WI38 (cell line): ENCODE measurements around the gene PNPLA4.

ENCODE experiments used
- H3K4me3 ChIP-seq: 2 replicates; pipeline ENCODE4 v1.5.1; 2011; ENCODE audit warnings: low read depth, mild to moderate bottlenecking, control low read depth, low read length
- TF ChIP-seq, protein P1 (sequence below): IDR thresholded peaks from 2 replicates; pipeline ENCODE4 v1.5.1; 2012; ENCODE audit warnings: low read depth, mild to moderate bottlenecking, control low read depth, low read length

Gene PNPLA4

DNA sequence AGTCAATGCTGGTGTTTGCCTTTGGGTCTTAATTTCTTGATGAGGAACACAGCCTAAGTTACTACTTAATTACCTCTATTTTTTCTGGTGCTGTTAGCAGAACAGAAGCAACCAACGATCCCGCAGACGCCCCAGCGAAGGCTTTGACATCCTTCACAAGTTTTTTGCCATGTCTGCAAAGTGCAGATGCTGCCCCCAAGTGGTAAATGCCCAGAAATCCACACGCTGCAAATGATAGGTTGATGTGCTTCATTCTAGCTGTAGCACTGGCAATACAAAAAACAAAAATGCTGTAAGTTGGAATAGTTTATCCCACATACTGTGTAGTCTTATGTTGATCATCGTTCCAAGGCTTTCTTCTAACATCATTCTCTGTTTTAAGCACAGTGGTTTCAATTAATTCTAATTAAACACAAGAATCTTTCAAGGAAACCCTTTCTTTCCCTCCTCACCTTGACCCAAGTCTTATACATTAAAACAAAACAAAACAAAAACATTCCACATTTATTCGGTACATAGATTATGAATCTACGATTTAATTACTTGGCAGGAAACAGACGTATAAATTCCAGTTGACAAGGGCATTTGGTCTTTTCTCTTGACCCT, 1.2 kb downstream of the PNPLA4 start:
- no peak overlapping the region for H3K4me3 ChIP-seq
- TF ChIP-seq, protein P1, sequence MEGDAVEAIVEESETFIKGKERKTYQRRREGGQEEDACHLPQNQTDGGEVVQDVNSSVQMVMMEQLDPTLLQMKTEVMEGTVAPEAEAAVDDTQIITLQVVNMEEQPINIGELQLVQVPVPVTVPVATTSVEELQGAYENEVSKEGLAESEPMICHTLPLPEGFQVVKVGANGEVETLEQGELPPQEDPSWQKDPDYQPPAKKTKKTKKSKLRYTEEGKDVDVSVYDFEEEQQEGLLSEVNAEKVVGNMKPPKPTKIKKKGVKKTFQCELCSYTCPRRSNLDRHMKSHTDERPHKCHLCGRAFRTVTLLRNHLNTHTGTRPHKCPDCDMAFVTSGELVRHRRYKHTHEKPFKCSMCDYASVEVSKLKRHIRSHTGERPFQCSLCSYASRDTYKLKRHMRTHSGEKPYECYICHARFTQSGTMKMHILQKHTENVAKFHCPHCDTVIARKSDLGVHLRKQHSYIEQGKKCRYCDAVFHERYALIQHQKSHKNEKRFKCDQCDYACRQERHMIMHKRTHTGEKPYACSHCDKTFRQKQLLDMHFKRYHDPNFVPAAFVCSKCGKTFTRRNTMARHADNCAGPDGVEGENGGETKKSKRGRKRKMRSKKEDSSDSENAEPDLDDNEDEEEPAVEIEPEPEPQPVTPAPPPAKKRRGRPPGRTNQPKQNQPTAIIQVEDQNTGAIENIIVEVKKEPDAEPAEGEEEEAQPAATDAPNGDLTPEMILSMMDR = peak; percentile 40; the same call in 1 of the 2 replicates

DNA sequence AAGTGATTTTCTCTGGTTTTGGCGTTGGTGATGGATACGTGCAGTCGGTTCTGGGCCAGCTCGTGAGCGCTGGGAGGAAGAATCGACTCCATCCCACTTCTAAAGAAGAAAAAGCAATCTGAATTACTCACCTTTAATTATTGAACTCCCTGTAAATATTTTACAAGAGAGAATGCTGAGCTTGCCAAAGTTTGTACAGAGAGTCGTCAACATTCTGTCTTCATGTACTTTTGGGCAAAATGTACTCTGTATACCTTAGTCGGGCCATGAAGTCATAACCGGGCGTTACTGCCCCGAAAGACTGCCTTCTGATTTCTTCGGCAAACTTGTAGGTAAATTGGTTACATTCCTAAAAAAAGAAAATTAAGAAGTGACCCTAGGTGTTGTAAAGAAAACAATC, 5.5 kb downstream of the PNPLA4 start:
- TF ChIP-seq, protein P1 = no peak
- no peak overlapping the region for H3K4me3 ChIP-seq

DNA sequence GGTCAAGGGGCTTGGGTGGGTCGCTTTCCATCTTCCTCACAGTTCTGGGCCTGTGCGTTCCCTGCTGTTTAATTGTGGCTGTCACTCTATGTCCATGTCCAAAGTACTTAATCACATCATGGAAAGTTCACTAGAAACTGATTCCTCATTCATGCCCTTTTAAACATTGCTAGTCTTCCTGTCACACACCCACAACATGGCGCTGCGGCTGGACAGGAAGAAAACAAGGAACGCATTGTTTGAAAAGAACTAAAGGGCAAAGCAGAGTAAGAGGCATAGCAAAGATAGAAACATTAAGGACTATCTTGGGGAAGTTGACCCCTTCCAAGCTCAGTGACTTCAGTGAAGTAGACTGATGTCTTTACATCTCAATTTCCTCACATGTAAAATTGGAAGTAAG, 18.4 kb downstream of the PNPLA4 start:
- TF ChIP-seq, protein P1 = no peak
- no peak overlapping the region for H3K4me3 ChIP-seq

DNA sequence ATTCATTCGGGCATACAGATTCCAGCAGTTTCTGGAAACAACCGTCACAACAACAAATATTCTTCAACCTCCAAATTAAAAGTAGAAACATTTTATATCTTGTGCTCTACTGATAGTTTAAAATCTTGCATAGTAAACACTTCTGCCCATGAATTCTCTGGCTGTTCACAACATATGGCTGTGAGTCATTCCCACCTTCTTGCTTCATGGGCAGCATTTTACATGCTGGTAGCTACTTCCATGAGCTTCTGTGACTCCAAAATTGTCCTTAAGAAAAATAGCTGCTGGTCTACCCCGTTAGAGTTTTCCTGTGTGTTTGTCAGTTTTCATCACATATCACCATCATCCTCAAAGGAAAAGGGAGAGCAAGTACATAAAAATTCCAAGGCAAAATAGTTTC, 22.7 kb downstream of the PNPLA4 start:
- TF ChIP-seq, protein P1 = no peak
- no peak overlapping the region for H3K4me3 ChIP-seq

DNA sequence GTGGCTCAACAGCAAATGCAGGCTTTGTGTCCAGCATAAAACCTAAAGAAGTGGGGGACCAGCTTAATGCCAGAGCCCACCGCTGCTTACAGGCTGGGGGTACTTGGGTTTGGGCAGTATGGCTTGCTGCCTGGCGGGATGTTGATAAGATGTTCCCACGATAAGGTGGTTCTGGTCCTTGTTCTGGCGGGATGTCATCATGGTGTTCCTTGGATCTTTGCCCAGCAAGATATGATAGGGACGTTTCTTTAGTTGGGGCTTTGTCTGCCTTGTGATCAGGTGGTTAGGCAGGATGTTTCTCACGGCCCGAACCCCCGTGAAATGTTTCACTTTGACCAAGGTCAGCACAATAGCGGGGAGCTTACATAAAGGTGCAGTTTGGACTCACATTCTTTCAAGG, 35.3 kb downstream of the PNPLA4 start:
- H3K4me3 ChIP-seq = no peak overlapping the region
- TF ChIP-seq, protein P1 = no peak

DNA sequence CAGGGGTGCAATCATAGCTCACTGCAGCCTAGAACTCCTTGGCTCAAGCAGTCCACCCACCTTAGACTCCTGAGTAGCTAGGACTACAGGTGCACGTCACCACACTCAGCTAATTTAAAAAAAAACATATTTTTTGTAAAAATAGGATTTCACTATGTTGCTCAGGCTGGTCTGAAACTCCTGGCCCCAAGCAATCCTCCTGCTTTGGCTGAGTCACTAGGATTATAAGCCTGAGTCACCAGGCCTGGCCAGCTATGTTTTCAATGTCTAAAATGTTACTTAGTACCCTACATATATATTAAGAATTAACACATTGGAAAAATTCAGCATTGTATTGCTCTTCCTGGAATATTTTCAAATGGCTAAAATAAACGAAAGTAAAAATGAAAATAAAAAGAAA, 37.5 kb downstream of the PNPLA4 start:
- H3K4me3 ChIP-seq = no peak overlapping the region
- TF ChIP-seq, protein P1 = no peak

DNA sequence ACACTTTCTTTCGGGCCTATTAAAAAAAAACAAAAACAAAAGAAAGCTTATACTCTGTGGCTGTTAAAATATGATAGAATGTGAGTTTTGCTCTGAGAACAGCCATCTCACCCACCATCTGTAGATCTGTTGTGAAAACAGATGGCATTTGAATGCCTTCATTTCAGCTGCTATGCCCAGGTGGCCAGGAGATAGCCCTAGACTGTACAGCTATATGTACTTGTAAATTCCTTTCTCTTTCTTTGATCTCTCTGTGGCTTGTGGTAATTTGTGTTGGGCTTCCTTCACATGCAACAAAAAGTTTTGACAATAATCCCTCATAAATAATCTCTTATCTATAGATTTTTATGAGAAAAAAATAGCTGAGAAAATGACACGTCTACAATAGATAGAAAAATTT, 38.1 kb downstream of the PNPLA4 start:
- TF ChIP-seq, protein P1 = no peak
- no peak overlapping the region for H3K4me3 ChIP-seq
